ENCODE data around the gene RTL10. TPM values are rescaled to one million over a fixed set of nuclear protein-coding genes. Genes with fewer than 3 reads are reported as not detected.

The RTL10 gene
- total and polyA plus RNA-seq, 2 of the 8 experiments (the other 6 are each of a cell fraction or from before 2014, with no cell fraction given): 11.5 to 18.8 TPM

- no peak for TF ChIP-seq ATF3 (IDR thresholded peaks at IDR 0.05; ENCODE audit: insufficient read depth, low read depth, low read length)
- TF ChIP-seq CBX5 (IDR thresholded peaks at IDR 0.05; ENCODE audit: low read depth, low read length): no peak
- no peak for TF ChIP-seq RBBP5 (IDR thresholded peaks at IDR 0.05; ENCODE audit: borderline replicate concordance, low read depth, low read length)
- no peak for TF ChIP-seq BACH1 (IDR thresholded peaks at IDR 0.05; ENCODE audit: low read length)
- no peak for TF ChIP-seq ASH2L (IDR thresholded peaks at IDR 0.05; ENCODE audit: low read length)
- no peak for TF ChIP-seq BRCA1 (IDR thresholded peaks at IDR 0.05; ENCODE audit: low read depth, low read length)
- TF ChIP-seq NANOG (IDR thresholded peaks at IDR 0.05; ENCODE audit: insufficient read depth, low read depth, low read length, poor library complexity, severe bottlenecking): no peak
- no peak for TF ChIP-seq SP2 (IDR thresholded peaks at IDR 0.05; ENCODE audit: low read length)
Observed at GRCh38 chr22:19887256-19887985, 32.7 kb upstream of the RTL10 start (continued).
